HepG2 (cell line): ENCODE results near the gene C3orf18. TPM values are rescaled to one million over a fixed set of nuclear protein-coding genes. Genes with fewer than 3 reads are reported as not detected.
A peak's percentile ranks its signal among the peaks of the same experiment; 100 is the strongest.

Experiments
- AHDC1 ChIP-seq: sonication (generic); formaldehyde crosslinking; IDR thresholded peaks from 2 replicates; pipeline ENCODE4 v1.5.1; 2020; ENCODE audit warnings: mild to moderate bottlenecking, missing genetic modification reagents, borderline replicate concordance
- E2F2 ChIP-seq: sonication (generic); formaldehyde crosslinking; IDR thresholded peaks from 2 replicates; pipeline ENCODE4 v1.4.0; 2020; ENCODE audit warnings: missing genetic modification reagents, borderline replicate concordance
- ELF1 ChIP-seq: sonication (generic); formaldehyde crosslinking; IDR thresholded peaks from 2 replicates; pipeline ENCODE4 v1.4.0; 2020; ENCODE audit warnings: missing genetic modification reagents
- FOXM1 ChIP-seq: sonication (generic); formaldehyde crosslinking; IDR thresholded peaks from 2 replicates; pipeline ENCODE4 v1.5.0; 2020; ENCODE audit warnings: missing genetic modification reagents
- KLF11 ChIP-seq: IDR thresholded peaks from 2 replicates; pipeline ENCODE4 v1.6.1; 2016; ENCODE audit warnings: missing compliant biosample characterization
- MTERF4 ChIP-seq: sonication (generic); formaldehyde crosslinking; IDR thresholded peaks from 2 replicates; pipeline ENCODE4 v1.8.0; 2023; ENCODE audit warnings: mild to moderate bottlenecking, missing genetic modification reagents
- NFE2L1 ChIP-seq: sonication (generic); formaldehyde crosslinking; IDR thresholded peaks from 2 replicates; pipeline ENCODE4 v1.4.0; 2020; ENCODE audit warnings: missing genetic modification reagents, mild to moderate bottlenecking, borderline replicate concordance
- REST ChIP-seq, 2 experiments: IDR thresholded peaks; 2 replicates each; pipeline ENCODE4 v1.6.1; 2011 to 2012; ENCODE audit warnings: low read length in 2 of 2, borderline replicate concordance in 1 of 2, low read depth in 1 of 2, mild to moderate bottlenecking in 1 of 2, moderate library complexity in 1 of 2
- RNF219 ChIP-seq: sonication (generic); formaldehyde crosslinking; IDR thresholded peaks from 2 replicates; pipeline ENCODE4 v1.5.0; 2020; ENCODE audit warnings: mild to moderate bottlenecking, missing genetic modification reagents
- ZNF124 ChIP-seq: sonication (generic); formaldehyde crosslinking; IDR thresholded peaks from 2 replicates; pipeline ENCODE4 v1.4.0; 2020; ENCODE audit warnings: missing genetic modification reagents
- ZNF431 ChIP-seq: sonication (generic); formaldehyde crosslinking; IDR thresholded peaks from 2 replicates; pipeline ENCODE4 v1.9.0; 2022; ENCODE audit warnings: missing genetic modification reagents, low read depth, mild to moderate bottlenecking, borderline replicate concordance
- ZNF543 ChIP-seq: sonication (generic); formaldehyde crosslinking; IDR thresholded peaks from 2 replicates; pipeline ENCODE4 v1.4.0; 2020; ENCODE audit warnings: mild to moderate bottlenecking, missing genetic modification reagents
- ZNF615 ChIP-seq: sonication (generic); formaldehyde crosslinking; IDR thresholded peaks from 2 replicates; pipeline ENCODE4 v1.5.0; 2020; ENCODE audit warnings: mild to moderate bottlenecking, missing genetic modification reagents, borderline replicate concordance
- ZNF773 ChIP-seq: sonication (generic); formaldehyde crosslinking; IDR thresholded peaks from 2 replicates; pipeline ENCODE4 v1.4.0; 2020; ENCODE audit warnings: missing genetic modification reagents, borderline replicate concordance
- polyA plus RNA-seq, 8 experiments: library from polyadenylated mRNA; depleted of rRNA in 3 of 8; stranded (reverse) in 7 of 8; unstranded in 1 of 8; fragments of >200 nt; fragmentation: Illumina TruSeq in 4 of 8; extraction: Trizol in 4 of 8; gene quantifications; 2 replicates each; pipeline versions ENCODE4 v1.2.1 to v1.2.3, GENCODE V29; 2011 to 2016; ENCODE audit warnings: low read depth in 4 of 8, missing spikeins in 1 of 8, mixed read lengths in 1 of 8; ENCODE audit not compliant: insufficient read depth in 1 of 8
- total RNA-seq, 5 experiments: library from RNA; depleted of rRNA; stranded (reverse); fragments of >200 nt; fragmentation: Illumina TruSeq; extraction: Trizol; gene quantifications; 2 replicates each; pipeline ENCODE4 v1.2.3, GENCODE V29; 2016; ENCODE audit warnings: low read depth in 1 of 5

The C3orf18 gene
- total and polyA plus RNA-seq, 2 of the 13 experiments (the other 11 are each of a cell fraction or from before 2014, with no cell fraction given), result 1.6 to 4.8 TPM

- TF ChIP-seq MTERF4 (CRISPR knock-in tag) (no peak), ZNF615 (CRISPR knock-in tag) (no peak), ELF1 (CRISPR knock-in tag) (peak; percentile 89), REST (IDR thresholded peaks at IDR 0.05; ENCODE audit: borderline replicate concordance in 1 of 2, low read depth in 1 of 2, low read length in 2 of 2) (peak in 1 of 2 experiments; percentile 25; a peak in 1 of 4 replicates), AHDC1 (peak; percentile 60; the same call in 1 of the 2 replicates), NFE2L1 (peak; percentile 85; the same call in 1 of the 2 replicates), ZNF124 (peak; percentile 37; the same call in 1 of the 2 replicates), KLF11 (CRISPR knock-in tag) (no peak), ZNF773 (CRISPR knock-in tag) (peak; percentile 87; the same call in 1 of the 2 replicates), FOXM1 (CRISPR knock-in tag) (no peak), ZNF431 (CRISPR knock-in tag) (no peak), ZNF543 (peak; percentile 85; the same call in 1 of the 2 replicates), RNF219 (CRISPR knock-in tag) (no peak), E2F2 (no peak)
Measured at GRCh38 chr3:50611464-50612233, 44.1 kb upstream of the C3orf18 start, which contains the start of gene CISH (continued).
